D341Med (cell line): ENCODE data around the gene ZIC4.

Experiments used
- DNase-seq: peaks from one replicate; pipeline ENCODE4 v3.0.0; 2012; ENCODE audit warnings: low spot score

ZIC4 gene

GRCh38 chr3:147370349-147370748, 36.0 kb downstream of the ZIC4 start:
- DNase-seq: no peak

GRCh38 chr3:147369661-147370123, 36.7 kb downstream of the ZIC4 start:
- no peak for DNase-seq

- DNase-seq: no peak
Measured at GRCh38 chr3:147369231-147369630, 37.1 kb downstream of the ZIC4 start.

GRCh38 chr3:147368561-147369221, 37.7 kb downstream of the ZIC4 start:
- DNase-seq: no peak

GRCh38 chr3:147368151-147368550, 38.2 kb downstream of the ZIC4 start:
- DNase-seq: no peak

GRCh38 chr3:147367676-147368075, 38.7 kb downstream of the ZIC4 start:
- no peak for DNase-seq

GRCh38 chr3:147365196-147366115, 40.9 kb downstream of the ZIC4 start:
- DNase-seq: no peak

- no peak for DNase-seq
Measured at GRCh38 chr3:147364771-147365170, 41.6 kb downstream of the ZIC4 start.

GRCh38 chr3:147361454-147362420, 44.6 kb downstream of the ZIC4 start:
- DNase-seq: peak; percentile 71

GRCh38 chr3:147360646-147361453, 45.5 kb downstream of the ZIC4 start:
- no peak for DNase-seq

GRCh38 chr3:147360051-147360439, 46.3 kb downstream of the ZIC4 start:
- DNase-seq: no peak

GRCh38 chr3:147359177-147360050, 46.9 kb downstream of the ZIC4 start:
- no peak for DNase-seq

- DNase-seq: no peak
Measured at GRCh38 chr3:147358144-147358992, 48.0 kb downstream of the ZIC4 start.

- DNase-seq: no peak
Measured at GRCh38 chr3:147356909-147357900, 49.1 kb downstream of the ZIC4 start.

GRCh38 chr3:147356145-147356908, 50.0 kb downstream of the ZIC4 start:
- no peak for DNase-seq

- DNase-seq: no peak
Measured at GRCh38 chr3:147355753-147356090, 50.6 kb downstream of the ZIC4 start.

GRCh38 chr3:147355084-147355752, 51.1 kb downstream of the ZIC4 start:
- no peak for DNase-seq
